Germinal center (tissue), 1 donor: ENCODE data around the gene RRBP1.
A peak's percentile ranks its signal among the peaks of the same experiment; 100 is the strongest.

Source experiments
- DNase-seq: peaks from one replicate; pipeline ENCODE4 v3.0.0; 2012; ENCODE audit warnings: mixed read lengths, low spot score

Gene RRBP1, protein sequence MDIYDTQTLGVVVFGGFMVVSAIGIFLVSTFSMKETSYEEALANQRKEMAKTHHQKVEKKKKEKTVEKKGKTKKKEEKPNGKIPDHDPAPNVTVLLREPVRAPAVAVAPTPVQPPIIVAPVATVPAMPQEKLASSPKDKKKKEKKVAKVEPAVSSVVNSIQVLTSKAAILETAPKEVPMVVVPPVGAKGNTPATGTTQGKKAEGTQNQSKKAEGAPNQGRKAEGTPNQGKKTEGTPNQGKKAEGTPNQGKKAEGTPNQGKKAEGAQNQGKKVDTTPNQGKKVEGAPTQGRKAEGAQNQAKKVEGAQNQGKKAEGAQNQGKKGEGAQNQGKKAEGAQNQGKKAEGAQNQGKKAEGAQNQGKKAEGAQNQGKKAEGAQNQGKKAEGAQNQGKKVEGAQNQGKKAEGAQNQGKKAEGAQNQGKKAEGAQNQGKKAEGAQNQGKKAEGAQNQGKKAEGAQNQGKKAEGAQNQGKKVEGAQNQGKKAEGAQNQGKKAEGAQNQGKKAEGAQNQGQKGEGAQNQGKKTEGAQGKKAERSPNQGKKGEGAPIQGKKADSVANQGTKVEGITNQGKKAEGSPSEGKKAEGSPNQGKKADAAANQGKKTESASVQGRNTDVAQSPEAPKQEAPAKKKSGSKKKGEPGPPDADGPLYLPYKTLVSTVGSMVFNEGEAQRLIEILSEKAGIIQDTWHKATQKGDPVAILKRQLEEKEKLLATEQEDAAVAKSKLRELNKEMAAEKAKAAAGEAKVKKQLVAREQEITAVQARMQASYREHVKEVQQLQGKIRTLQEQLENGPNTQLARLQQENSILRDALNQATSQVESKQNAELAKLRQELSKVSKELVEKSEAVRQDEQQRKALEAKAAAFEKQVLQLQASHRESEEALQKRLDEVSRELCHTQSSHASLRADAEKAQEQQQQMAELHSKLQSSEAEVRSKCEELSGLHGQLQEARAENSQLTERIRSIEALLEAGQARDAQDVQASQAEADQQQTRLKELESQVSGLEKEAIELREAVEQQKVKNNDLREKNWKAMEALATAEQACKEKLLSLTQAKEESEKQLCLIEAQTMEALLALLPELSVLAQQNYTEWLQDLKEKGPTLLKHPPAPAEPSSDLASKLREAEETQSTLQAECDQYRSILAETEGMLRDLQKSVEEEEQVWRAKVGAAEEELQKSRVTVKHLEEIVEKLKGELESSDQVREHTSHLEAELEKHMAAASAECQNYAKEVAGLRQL (N-terminal part only)

DNA sequence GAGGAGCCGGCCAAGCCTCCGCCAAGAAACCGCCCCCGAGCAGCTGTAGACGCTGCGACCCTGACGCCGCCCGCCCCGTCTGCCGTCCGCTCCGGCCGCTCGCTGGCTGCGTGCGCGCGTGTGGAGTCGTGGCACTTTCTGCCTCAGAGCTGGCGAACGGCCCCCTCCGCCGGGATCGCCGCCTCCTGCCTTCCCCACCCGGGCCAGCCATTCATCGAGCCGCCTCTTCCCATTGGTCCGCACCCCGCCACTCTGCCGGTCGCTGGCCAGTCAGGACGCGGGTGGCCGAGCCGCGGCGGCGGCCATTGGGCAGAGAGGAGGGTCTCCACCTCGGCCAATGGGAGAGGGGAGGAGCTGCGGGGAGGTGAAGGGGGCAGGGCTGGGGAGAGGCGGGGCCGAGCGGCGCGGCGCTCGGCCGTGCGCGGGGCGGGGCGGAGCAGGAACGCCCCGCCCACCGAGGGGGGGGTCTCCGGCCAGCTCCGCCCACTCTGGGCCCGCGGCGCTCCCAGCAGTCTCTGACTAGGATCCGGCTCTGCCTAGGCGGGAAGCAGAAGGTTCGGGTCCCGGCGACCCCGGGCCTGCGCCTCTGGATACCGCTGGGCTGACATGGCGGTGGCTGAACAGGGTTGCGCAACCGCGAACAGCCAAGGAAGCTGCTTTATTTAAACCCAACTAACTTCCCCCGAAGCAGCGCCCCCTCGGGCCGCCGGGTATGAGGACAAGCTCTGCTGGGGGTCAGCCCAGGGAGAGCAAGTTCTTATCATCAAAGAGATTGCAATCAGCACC, at the start of gene RRBP1:
RRBP1 (minus strand) TSS at position 140 of the 786 bp plus-strand sequence. CDS start 21,735 bp downstream, outside the sequence.
- peak; percentile 99 for DNase-seq

DNA sequence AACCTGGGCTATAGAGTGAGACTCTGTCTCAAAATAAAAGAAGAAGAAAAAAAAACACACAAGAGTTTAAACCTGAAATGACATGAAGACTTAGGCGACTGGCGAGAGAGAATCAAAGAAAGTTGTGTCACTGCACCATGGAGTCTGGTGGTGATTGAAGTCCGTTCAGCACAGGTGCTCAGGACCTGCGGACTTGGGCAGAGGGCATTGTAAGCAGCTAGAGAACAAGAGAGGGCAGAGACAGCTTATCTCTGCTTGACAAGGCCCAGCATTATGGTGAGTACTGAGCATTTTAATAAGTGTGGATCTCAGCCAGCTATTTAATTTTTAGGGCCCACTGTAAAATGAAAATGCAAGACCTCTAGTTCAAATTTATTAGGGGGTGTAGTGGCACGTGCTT, 49.2 kb upstream of the RRBP1 start:
- no peak for DNase-seq

DNA sequence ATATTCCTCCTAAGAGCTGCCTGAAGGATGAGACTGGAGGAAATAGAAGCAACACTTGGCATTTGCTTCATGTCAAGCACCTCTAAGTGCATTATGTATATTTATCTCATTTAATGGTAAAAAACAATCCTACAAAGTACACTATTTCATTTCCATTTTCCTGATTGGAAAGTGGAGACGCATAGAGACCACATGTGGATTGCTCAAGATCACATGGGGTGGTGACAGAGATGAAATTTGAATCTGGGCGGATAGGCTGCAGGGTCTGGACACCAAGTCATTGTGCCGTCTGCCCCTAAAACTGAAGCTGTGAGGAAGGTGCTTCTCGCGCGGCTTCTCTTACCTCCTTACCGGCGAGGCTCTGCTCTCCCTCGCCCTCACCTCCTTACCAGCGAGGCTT, 48.0 kb upstream of the RRBP1 start:
- no peak for DNase-seq

DNA sequence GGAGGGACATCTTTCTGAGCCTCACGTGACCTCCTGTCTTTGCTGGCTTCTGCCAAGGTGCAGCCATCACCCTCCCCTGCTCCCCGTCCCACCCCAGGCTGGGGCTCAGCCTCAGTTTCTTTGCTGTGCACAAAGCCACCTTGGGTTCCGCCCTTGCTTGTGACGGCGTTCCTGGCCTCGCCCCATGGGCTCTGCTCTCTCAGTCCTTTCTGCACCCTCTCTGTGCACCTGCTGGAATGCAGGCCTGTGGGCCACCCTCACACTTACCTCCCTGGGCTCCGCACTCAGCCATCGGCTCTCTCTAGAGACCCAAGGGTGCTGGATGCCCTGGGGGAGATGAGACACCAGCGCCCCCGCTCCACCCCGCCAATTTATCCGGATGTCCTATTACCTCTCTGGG, 46.0 kb upstream of the RRBP1 start:
- no peak for DNase-seq

DNA sequence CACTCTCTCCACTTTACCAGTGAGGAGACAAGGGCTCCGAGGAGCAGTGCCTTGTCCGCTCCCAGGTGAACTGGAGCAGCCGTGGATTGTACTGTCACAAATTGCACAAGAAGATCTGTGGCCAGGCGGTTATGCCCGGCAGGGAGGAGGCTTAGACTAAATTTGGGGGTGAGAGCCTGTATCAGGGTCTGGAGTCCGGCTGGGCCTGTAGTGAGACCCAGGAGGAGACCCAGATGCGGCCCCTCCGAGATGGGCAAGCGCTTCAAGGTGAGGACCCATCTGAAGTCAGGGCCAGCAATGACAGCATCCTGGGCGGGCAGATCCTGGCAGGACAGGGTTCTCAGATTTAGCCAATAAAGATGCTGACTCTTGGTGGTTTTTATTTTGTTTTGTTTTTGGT, 45.3 kb upstream of the RRBP1 start:
- DNase-seq, result no peak

DNA sequence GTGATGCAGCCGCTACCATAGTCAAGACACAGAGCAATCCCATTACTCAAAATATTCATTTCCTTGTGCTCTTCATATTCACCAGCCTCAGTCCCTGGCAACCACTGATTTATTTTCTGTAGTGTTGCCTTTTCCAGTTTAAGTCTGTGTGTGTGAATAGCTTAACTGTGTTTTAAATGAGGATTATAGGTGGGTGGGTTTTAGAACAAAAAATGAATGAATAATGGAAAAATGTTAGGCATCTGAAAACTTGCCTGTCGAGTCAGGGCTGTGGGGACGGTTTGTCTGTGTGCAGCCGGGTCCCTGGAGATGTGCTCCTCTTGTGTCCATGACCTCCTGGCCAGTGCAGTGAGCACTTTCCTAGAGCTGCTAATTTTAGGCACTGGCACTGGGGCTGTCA, 44.9 kb upstream of the RRBP1 start:
- DNase-seq, result no peak

DNA sequence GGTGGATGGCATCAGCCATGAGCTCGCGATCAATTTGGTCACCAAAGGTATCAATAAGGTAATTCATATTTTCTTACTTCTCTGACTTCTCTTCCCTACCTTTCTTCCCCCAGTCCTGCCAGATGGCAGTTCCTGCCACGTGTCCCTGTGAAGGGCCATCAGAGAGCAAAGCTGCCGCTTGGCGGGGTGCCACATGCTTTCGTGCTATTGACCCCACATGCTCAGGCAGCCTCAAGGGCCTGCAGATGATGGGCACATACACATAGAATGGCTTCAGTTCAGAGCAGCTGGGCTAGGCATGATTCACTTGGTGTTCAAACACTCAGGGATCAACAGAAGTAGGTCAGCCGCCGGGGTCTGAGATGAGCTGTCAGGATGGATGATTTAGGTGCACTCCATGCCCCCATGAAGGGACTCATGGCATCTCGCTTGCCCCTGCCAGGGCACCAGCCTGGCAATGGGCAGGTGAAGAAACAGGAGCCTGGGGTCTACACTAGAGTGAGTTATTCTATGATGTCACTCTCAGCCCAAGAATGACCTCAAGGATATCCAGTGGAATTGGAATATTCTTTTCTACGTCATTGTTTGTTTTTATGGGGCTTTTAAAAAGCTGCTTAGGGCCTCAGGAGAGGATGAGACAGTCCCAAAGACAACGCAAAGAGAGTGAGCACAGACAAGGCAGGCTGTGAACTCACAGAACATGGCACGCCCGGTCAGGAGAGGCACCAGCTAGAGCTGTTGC, 43.2 kb upstream of the RRBP1 start:
- DNase-seq, result no peak

DNA sequence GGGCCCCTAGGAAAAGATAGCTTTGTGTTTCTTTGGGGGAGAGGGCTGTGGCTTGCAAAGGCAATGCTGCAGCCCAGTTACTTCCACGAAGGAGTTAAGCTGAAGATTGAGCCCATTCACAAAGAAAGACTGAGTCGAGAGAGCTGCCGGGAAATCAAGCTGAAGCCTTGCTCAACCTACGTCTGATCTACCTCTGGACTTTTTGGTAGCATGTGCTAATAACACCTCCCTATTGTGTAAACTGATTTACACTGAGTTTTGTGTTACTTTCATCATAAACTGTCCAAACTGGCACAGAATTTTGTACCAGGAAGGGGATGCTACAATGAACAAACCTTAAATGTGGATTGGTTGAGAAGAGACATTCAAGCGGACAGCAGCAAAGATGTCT, 41.3 kb upstream of the RRBP1 start:
- DNase-seq, result no peak

DNA sequence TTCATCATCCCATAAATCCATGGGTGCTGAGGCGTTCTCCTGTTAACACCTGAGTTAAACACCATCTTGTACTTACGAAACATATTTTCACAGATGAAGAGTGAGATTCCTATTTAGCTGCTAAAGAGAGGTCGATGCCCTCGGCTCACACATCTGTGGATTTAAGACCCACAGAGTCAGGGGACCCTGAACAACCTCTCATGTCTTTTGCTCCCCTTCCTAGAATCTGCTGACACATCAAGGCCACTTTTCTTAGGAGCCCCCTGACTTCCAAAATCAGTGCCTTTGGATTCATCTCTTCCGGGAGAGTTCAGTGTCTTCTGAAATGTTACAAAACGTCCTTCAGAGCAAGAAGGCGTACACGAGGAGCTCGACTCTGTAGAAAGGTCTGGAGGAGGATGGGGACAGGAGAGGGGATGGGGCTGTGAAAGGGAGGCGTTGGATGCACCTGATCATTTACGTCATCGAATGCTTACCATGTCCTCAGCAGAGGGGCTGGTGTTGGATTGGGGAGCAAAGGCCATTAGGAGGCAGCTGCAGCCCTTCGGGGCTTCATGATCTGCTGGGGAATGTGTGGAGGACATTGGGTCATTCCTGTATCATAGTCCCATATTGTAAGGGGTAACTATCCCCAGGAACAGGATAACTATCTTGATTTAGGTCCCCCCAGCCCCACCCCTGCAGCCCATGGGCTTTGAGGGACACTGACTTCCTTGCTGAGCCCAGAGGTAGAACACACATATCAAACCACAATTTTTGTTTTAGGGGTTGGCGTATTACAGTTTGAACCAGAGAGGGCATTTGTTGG, 40.7 kb upstream of the RRBP1 start:
- no peak for DNase-seq

DNA sequence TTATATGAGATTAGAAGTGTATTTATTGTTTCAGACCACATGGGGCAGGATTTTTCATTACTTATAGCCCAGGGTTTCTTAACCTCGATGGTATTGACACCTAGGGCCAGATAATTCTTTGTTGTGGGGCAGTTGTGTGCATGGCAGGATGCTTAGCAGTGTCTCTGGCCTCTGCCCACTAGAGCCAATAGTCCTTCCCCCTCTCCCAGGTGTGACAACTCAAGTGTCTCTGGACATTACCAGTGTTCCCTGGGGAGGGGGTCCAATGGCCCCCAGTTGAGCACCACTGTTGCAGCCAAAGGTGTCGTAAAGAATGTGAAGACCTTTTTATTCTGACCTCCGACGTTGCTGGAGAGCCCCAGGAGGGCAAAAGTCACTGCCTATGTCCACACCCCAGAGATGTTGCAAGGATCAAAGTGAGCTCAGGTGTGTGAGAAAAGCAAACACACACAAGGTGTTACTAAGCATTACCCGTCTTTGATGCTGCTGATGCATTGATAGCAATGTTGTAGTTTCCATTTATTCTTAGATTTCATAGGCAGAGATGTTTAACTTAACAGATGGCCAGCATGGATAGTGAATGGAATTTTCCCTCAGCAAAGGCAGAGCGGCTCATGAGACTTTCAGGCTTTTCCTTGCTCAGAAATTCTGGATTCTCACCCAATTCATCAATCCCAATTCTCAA, 39.9 kb upstream of the RRBP1 start:
- DNase-seq, result no peak

DNA sequence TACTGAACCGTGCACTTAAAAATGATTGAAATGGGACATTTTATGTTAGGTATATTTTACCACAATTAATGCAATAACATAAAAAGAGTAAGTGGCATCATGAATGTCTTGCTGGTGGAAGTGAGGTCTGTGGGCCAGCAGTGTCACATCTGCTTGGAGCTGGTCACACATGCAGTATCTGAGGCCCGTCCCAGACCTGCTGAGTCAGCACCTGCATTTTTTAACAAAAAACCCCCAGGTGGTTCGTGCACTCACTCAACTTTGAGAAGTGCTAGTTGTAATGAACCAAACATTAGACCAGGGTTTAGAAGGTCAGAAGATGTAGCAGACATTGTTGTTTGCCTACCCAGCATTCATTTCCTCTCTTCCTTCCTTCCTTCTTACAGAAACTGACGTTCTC, 38.7 kb upstream of the RRBP1 start:
- no peak for DNase-seq

DNA sequence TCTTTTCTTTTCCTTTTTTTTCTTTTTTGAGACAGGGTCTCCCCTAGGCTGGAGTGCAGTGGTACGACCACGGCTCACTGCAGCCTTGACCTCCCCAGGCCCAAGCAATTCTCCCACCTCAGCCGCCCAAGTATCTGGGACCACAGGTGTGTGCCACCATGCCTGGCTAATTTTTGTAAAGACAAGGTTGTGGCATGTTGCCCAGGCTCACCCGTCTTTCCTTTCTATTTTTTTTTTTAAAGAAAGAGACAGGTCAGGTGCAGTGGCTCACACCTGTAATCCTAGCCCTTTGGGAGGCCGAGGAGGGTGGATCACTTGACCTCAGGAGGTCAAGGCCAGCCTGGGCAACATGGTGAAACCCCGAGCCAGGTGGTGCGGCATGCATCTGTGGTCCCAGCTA, 34.3 kb upstream of the RRBP1 start:
- no peak for DNase-seq

DNA sequence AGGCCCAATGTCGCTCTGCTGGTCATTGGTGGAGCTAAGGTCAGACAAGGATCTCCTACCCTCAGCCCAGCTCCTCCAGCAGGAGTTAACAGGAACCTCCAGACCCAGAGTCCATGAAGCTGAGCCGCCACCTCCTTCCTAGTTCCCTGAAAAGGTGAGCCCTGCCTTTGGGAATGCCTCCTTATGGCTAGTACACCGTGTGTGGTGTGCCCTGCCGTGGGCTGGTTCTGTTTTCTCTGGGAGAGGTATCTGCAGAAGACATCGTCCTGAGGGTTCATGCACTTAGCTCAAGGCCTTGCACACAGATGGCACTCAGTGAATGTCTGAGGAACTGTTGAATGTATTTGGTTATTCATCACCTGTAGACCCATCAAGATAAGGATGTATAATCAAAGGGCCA, 33.0 kb upstream of the RRBP1 start:
- DNase-seq, result no peak

DNA sequence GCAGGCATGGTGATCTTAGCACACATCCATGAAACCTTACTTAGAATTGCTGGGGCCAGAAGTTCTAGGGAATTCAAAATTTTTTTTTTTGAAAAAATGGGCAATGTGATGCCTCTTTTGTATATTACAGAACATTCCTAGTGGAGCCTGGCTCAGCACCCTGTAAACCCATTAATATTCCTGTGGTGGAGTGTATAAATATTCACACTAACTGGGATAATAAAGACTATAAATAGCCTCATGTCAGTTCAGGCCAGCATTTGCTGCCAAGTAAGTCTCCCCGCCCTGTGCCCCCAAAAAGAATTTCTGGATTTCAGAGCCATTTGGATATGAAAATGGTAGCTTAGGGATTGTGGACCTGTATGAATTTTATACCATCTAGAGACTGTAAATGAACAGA, 32.6 kb upstream of the RRBP1 start:
- DNase-seq, result no peak

DNA sequence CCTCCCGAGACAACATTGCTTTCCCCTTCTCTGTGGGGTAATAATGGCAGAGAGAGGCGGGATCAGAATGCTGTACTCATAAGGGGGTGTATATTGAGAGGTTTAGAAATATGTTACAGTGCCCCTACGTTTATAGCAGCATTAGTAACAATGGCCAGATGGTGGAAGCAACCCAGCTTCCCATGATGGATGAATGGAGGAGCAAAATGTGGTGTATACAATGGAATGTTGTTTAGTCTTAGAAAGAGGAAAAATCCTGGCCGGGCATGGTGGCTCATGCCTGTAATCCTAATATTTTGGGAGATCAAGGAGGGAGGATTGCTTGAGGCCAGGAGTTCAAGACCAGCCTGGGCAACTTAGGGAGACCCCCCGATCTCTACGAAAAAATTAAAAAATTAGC, 30.7 kb upstream of the RRBP1 start:
- DNase-seq, result no peak

DNA sequence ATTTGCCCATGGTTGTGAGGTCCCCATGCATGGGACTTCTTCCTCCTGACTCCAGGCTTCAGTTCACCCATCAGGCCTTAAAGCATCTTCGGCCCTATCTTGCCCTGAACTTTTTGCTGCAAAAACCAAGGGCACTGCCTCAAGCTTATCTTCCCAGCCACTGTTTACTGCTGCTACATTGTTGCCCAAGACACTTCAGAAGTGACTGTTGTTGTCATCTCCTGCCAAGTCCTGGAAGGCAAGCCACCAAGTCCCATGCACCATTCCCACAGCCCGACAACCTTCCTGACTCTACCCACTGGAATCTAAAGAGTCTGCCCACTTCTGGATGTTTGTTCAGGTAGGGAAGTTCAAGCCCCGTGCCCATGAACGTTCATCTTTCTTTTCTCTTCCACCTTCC, 30.2 kb upstream of the RRBP1 start:
- no peak for DNase-seq

DNA sequence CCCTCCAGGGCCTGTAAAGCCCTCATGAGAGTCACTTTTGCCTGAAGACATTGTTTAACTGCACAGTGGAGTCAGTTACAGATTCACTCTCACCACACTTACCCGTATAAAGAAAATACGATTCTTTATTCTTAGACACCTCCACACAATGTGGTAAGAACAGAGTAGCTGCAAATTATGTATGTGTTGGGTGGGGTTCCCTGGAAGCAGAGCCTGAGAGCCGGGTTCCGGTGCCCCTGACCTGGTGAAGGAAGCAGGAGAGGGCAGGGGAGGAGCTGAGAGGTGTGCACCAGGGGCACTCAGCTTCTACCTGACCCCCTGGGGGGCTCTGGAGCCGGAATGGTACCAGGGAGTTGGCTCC, 29.2 kb upstream of the RRBP1 start:
- DNase-seq, result no peak

DNA sequence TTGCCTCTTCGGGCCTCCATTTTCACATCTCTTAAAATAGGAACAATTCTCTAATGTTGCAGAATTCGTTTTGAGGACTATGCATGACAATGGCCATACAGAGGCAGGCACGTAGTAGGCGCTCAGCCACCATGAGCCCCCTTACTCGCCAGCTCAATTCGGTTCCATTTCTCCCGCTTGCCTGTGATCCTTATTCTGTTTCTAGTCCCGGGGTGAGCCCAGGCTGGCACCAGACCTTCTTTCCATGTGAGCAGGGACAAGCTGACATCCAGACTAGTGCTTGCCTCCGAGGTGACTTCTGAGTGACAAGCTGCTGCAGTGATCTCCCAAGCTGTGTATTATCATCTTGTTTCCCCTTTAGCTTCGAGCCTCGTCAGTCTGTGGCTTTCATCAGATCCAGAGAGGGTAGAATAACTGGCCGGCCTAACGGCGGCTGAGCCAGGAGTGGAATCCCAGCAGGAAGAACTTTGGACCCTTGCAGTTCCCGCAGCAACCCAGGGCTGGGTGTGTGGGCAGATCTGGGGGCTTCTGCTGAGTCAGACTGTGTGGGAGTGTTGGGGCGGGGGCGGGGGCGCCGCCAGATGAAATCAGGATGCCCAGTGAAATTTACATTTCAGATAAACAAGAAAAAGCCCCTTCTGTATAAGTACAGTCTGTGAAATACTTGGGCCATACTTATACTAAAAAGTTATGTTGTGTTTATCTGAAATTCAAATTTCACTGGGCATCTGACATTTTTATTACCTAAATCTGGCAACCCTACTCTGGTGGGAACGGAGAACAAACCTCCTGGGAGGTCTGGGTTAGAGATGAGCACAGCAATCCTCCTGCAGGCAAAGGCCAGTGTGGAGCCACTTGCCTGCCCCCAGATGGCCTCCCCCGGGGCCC, 28.6 kb upstream of the RRBP1 start:
- DNase-seq, result no peak
